Measurements from ENCODE around the gene ADGRG6. TPM values are rescaled to one million over a fixed set of nuclear protein-coding genes. Genes with fewer than 3 reads are reported as not detected.

ADGRG6 gene
- total and polyA plus RNA-seq, 2 experiments from 2014 or later: 0.38 to 1.5 TPM

- in situ Hi-C loops (cut with MboI): no loop called here
- 93 to 96% methylated on average over 2 of the region's 2 CpGs for WGBS, 2 experiments (ENCODE audit: low coverage in 1 of 2, low lambda C conversion rate in 2 of 2, missing lambda C conversion rate in 2 of 2)
- no peaks in the 10 kb centered on the region for H3K27me3 ChIP-seq (replicated peaks; ENCODE audit: insufficient read depth)
- peaks cover 18% of the 10 kb centered on the region for H3K4me1 ChIP-seq (ENCODE audit: insufficient read depth)
- no peaks in the 10 kb centered on the region for H4K20me1 ChIP-seq (ENCODE audit: insufficient read depth)
- TF ChIP-seq EZH2 (IDR thresholded peaks at IDR 0.05; ENCODE audit: insufficient read depth, poor library complexity, severe bottlenecking) (no peak), EZH2phosphoT487 (IDR thresholded peaks at IDR 0.05; ENCODE audit: insufficient read depth, low read depth) (no peak)
- no peak for DNase-seq
- no peaks in the 10 kb centered on the region for H3K36me3 ChIP-seq (ENCODE audit: low read depth)
- H3K9ac ChIP-seq: no peak overlapping the region
- peaks cover 31% of the 10 kb centered on the region for H3F3A ChIP-seq (ENCODE audit: insufficient read depth)
- H3K4me2 ChIP-seq (ENCODE audit: unreplicated experiment): peak overlapping the region; percentile 38
- no peak overlapping the region for H2AFZ ChIP-seq
- peaks cover 5% of the 10 kb centered on the region; the same call in 1 of the 2 replicates for H3K9me2 ChIP-seq (ENCODE audit: insufficient read depth)
- H3K27ac ChIP-seq: no peak overlapping the region
- H3K79me2 ChIP-seq (ENCODE audit: insufficient read depth): no peaks in the 10 kb centered on the region
- no peak overlapping the region for H3K4me3 ChIP-seq
- H3K9me3 ChIP-seq (ENCODE audit: low read depth): no peaks in the 10 kb centered on the region
These were observed 4.7 kb upstream of the ADGRG6 start for GRCh38 chr6:142296975-142297604.

DNA sequence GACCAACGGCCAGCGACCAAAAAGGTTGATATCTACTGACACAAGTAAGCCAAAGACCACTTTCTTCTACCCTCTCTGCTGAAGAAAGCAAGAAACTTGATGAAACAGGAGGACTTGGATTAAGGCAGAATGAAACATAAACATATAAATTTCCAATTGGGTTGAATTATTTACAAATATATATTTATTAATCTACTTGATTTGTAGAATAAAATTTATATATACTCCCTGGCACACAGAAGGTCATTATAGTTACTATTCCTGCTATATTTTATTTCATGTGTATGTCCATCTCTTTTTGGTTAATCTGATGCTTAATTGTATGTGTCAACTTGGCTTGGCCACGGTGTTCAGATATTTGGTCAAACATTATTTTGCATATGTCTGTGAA is 4.2 kb upstream of the ADGRG6 start:
- H3K79me2 ChIP-seq (ENCODE audit: insufficient read depth): no peaks in the 10 kb centered on the region
- in situ Hi-C loops (cut with MboI): no loop called here
- TF ChIP-seq EZH2 (IDR thresholded peaks at IDR 0.05; ENCODE audit: insufficient read depth, poor library complexity, severe bottlenecking) (no peak), EZH2phosphoT487 (IDR thresholded peaks at IDR 0.05; ENCODE audit: insufficient read depth, low read depth) (no peak)
- H3K27me3 ChIP-seq (replicated peaks; ENCODE audit: insufficient read depth): no peaks in the 10 kb centered on the region
- no peaks in the 10 kb centered on the region for H3K9me3 ChIP-seq (ENCODE audit: low read depth)
- no peaks in the 10 kb centered on the region for H4K20me1 ChIP-seq (ENCODE audit: insufficient read depth)
- H3K36me3 ChIP-seq (ENCODE audit: low read depth): no peaks in the 10 kb centered on the region
- H3K4me3 ChIP-seq: no peak overlapping the region
- H2AFZ ChIP-seq: no peak overlapping the region
- H3K9ac ChIP-seq: 0 out of 2 replicates have a peak overlapping the region, but pooled peaks have one; percentile 9
- H3K4me1 ChIP-seq (ENCODE audit: insufficient read depth): peaks cover 18% of the 10 kb centered on the region
- WGBS, 2 experiments (ENCODE audit: low coverage in 1 of 2, low lambda C conversion rate in 2 of 2, missing lambda C conversion rate in 2 of 2): 95 to 96% methylated on average over 3 of the region's 3 CpGs
- peak overlapping the region; percentile 63 for H3K27ac ChIP-seq
- H3F3A ChIP-seq (ENCODE audit: insufficient read depth): peaks cover 31% of the 10 kb centered on the region
- DNase-seq: no peak
- H3K9me2 ChIP-seq (ENCODE audit: insufficient read depth): peaks cover 5% of the 10 kb centered on the region; the same call in 1 of the 2 replicates
- peak overlapping the region; percentile 38 for H3K4me2 ChIP-seq (ENCODE audit: unreplicated experiment)

DNA sequence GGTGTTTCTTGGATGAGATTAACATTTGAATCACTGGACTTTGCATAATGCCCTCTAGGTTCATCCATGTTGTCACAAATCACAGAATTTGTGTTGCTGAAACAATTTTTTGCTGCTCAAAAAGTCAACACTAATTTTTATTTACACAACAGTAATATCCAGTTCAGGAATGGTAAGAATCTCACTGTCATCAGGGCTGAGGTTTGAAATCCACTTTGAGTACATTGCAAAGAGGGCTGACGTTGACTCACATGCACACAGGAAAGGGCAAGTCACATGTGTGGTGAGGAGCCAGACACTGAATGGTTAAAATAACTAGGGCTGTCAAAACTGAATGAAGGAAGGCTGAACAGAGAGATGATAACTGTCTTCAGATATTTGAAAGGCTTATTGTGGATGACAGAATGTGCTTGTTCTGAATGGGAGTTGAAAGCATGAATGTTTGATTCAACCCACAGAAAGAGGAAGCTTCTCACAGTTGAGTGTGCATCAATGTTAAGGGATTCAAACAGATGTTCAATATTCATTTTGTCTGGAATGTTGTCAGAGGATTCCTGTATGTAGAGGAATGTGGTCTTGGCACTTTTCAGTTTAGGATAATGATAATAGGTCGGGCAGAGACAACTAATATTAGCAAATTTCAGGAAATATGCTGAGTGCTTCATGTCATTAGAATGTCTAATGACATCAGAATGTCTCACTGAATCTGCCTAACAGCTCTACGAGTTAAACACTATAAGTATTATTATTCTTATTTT is 3.6 kb upstream of the ADGRG6 start:
- Histone ChIP-seq H3K9ac (peak overlapping the region; percentile 9; the same call in 1 of the 2 replicates), H3F3A (ENCODE audit: insufficient read depth) (peaks cover 31% of the 10 kb centered on the region), H3K36me3 (ENCODE audit: low read depth) (no peaks in the 10 kb centered on the region), H3K4me3 (no peak overlapping the region), H3K4me1 (ENCODE audit: insufficient read depth) (peaks cover 18% of the 10 kb centered on the region), H3K9me2 (ENCODE audit: insufficient read depth) (peaks cover 5% of the 10 kb centered on the region; the same call in 1 of the 2 replicates), H3K27ac (peak overlapping the region; percentile 63), H3K9me3 (ENCODE audit: low read depth) (no peaks in the 10 kb centered on the region), H3K4me2 (ENCODE audit: unreplicated experiment) (peak overlapping the region; percentile 38), H4K20me1 (ENCODE audit: insufficient read depth) (no peaks in the 10 kb centered on the region), H3K27me3 (replicated peaks; ENCODE audit: insufficient read depth) (no peaks in the 10 kb centered on the region), H2AFZ (0 out of 2 replicates have a peak overlapping the region, but pooled peaks have one; percentile 28), H3K79me2 (ENCODE audit: insufficient read depth) (no peaks in the 10 kb centered on the region)
- DNase-seq: peak; percentile 78
- TF ChIP-seq EZH2 (IDR thresholded peaks at IDR 0.05; ENCODE audit: insufficient read depth, poor library complexity, severe bottlenecking) (no peak), EZH2phosphoT487 (IDR thresholded peaks at IDR 0.05; ENCODE audit: insufficient read depth, low read depth) (no peak)
- in situ Hi-C loops (cut with MboI): no loop called here
- 1 to 3% methylated on average over 3 of the region's 3 CpGs for WGBS, 2 experiments (ENCODE audit: low coverage in 1 of 2, low lambda C conversion rate in 2 of 2, missing lambda C conversion rate in 2 of 2)

DNA sequence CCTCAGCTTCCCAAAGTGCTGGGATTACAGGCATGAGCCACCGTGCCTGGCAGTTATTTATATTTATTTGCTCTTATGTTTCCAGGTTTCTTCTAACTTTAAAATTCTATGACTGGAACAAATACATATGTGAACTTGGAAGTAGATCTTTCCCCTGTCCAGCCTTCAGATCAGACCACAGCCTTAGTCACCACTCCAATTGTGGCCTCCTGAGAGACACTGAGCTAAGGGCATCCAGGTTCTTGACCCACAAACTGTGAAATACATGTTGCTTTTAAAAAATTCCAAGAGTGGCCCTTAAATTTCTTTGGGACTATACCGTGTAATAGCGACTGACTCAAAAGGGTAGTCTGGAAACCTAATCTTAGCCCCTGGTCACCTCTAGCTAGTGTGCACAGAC is 1.5 kb upstream of the ADGRG6 start:
- no peak for DNase-seq
- H3K4me3 ChIP-seq: no peak overlapping the region
- H3K36me3 ChIP-seq (ENCODE audit: low read depth): no peaks in the 10 kb centered on the region
- peaks cover 5% of the 10 kb centered on the region; the same call in 1 of the 2 replicates for H3K9me2 ChIP-seq (ENCODE audit: insufficient read depth)
- H3F3A ChIP-seq (ENCODE audit: insufficient read depth): peaks cover 31% of the 10 kb centered on the region
- TF ChIP-seq EZH2 (IDR thresholded peaks at IDR 0.05; ENCODE audit: insufficient read depth, poor library complexity, severe bottlenecking) (no peak), EZH2phosphoT487 (IDR thresholded peaks at IDR 0.05; ENCODE audit: insufficient read depth, low read depth) (no peak)
- H3K4me2 ChIP-seq (ENCODE audit: unreplicated experiment): no peak overlapping the region
- WGBS, 2 experiments (ENCODE audit: low coverage in 1 of 2, low lambda C conversion rate in 2 of 2, missing lambda C conversion rate in 2 of 2): 95 to 97% methylated on average over 3 of the region's 3 CpGs
- no peaks in the 10 kb centered on the region for H3K9me3 ChIP-seq (ENCODE audit: low read depth)
- H3K27ac ChIP-seq: no peak overlapping the region
- no peaks in the 10 kb centered on the region for H3K27me3 ChIP-seq (replicated peaks; ENCODE audit: insufficient read depth)
- no peaks in the 10 kb centered on the region for H4K20me1 ChIP-seq (ENCODE audit: insufficient read depth)
- no peak overlapping the region for H2AFZ ChIP-seq
- in situ Hi-C loops (cut with MboI): no loop called here
- no peaks in the 10 kb centered on the region for H3K79me2 ChIP-seq (ENCODE audit: insufficient read depth)
- peaks cover 18% of the 10 kb centered on the region for H3K4me1 ChIP-seq (ENCODE audit: insufficient read depth)
- H3K9ac ChIP-seq: no peak overlapping the region
